Central memory CD8-positive, alpha-beta T cell (primary cell): ENCODE data around the gene CCHCR1.
"Not testable (repeated sequence)": the region's sequence is repeated elsewhere in the genome, so short reads cannot be mapped to it uniquely, and the experiment has no call there.

ENCODE experiments used
- ATAC-seq: fragments of 150-1000 bp; cut with Tn5 transposase; replicated peaks from 2 replicates; pipeline ENCODE4 v1.10.0; 2022; ENCODE audit warnings: mild to moderate bottlenecking, moderate FRiP score, moderate number of reproducible peaks; ENCODE audit not compliant: poor library complexity, severe bottlenecking; ENCODE audit errors: extremely low read depth
- DNase-seq, 2 donors: peaks; one replicate each; pipeline ENCODE4 v3.0.0; 2021; ENCODE audit warnings: low spot score in 2 of 2
- H3K27ac Mint-ChIP-seq: one replicate; pipeline ENCODE4 v1.8.0; 2022; ENCODE audit warnings: low read depth, mild to moderate bottlenecking, moderate library complexity, mixed read lengths
- H3K27me3 Mint-ChIP-seq: one replicate; pipeline ENCODE4 v1.8.0; 2022; ENCODE audit warnings: mixed read lengths
- H3K36me3 Mint-ChIP-seq: one replicate; pipeline ENCODE4 v1.8.0; 2022; ENCODE audit warnings: mild to moderate bottlenecking, moderate library complexity, mixed read lengths; ENCODE audit not compliant: insufficient read depth
- H3K4me1 Mint-ChIP-seq: one replicate; pipeline ENCODE4 v1.8.0; 2022; ENCODE audit warnings: mixed read lengths
- H3K4me3 Mint-ChIP-seq: one replicate; pipeline ENCODE4 v1.8.0; 2022; ENCODE audit warnings: mild to moderate bottlenecking, moderate library complexity, mixed read lengths
- H3K9me3 Mint-ChIP-seq: one replicate; pipeline ENCODE4 v1.8.0; 2022; ENCODE audit warnings: mixed read lengths

The CCHCR1 gene

GRCh38 chr6:31178143-31179041 lies 20.8 kb upstream of the CCHCR1 start:
- no peaks in the 10 kb centered on the region for H3K27me3 Mint-ChIP-seq
- no peaks in the 10 kb centered on the region for H3K9me3 Mint-ChIP-seq
- peaks cover 2% of the 10 kb centered on the region for H3K36me3 Mint-ChIP-seq
- ATAC-seq (no peak), DNase-seq (no peak)
- H3K27ac Mint-ChIP-seq, result no peak overlapping the region
- H3K4me3 Mint-ChIP-seq, result no peak overlapping the region
- H3K4me1 Mint-ChIP-seq, result peaks cover 32% of the 10 kb centered on the region

- Mint-ChIP-seq H3K4me3 (no peak overlapping the region), H3K27ac (peak overlapping the region; percentile 4), H3K27me3 (no peaks in the 10 kb centered on the region), H3K4me1 (peaks cover 32% of the 10 kb centered on the region), H3K36me3 (peaks cover 2% of the 10 kb centered on the region), H3K9me3 (no peaks in the 10 kb centered on the region)
- DNase-seq, result no peak
- peak; percentile 70 for ATAC-seq
Measured at GRCh38 chr6:31175971-31176370, 18.4 kb upstream of the CCHCR1 start.

DNA sequence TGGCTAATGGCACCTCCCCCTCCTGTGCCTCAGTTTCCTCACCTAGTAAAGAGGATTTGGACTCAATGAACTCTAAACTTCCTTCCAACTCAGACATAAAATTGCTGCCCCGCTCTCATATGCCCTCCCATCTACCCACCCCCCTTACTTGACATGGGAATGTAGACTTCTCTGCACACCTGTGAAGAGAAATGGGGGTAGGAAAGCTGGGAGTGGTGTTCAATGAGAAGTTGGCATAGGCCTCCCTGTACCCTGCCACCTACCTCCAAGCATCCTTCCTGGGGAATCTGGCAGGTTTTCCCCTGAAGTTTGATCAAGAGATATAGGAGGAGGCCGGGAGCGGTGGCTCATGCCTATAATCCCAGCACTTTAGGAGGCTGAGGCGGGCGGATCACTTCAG lies 16.8 kb upstream of the CCHCR1 start:
- H3K27me3 Mint-ChIP-seq, result no peaks in the 10 kb centered on the region
- H3K9me3 Mint-ChIP-seq, result no peaks in the 10 kb centered on the region
- H3K27ac Mint-ChIP-seq, result no peak overlapping the region
- no peak for DNase-seq
- H3K4me1 Mint-ChIP-seq, result peaks cover 23% of the 10 kb centered on the region
- no peak overlapping the region for H3K4me3 Mint-ChIP-seq
- peaks cover 2% of the 10 kb centered on the region for H3K36me3 Mint-ChIP-seq
- no peak for ATAC-seq

DNA sequence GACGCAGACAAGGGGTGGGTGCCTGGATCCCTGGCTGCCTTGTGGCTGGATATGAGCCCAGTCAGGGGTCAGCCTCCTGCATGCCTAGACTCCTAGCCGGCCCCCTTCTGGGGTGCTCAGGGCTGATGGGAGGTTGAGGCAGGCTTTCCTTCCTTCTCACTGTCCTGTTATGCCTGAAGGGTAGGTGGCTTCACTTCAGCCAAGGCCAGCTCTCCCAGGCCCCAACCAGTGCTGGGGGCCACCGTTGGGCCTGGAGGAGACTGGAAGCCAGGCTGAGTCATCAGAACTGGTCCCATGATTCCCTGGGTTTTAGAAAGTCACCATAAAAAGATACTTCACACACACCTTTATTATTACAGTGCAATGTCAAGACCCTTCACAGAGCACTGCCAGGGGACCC lies 15.8 kb upstream of the CCHCR1 start:
- ATAC-seq (no peak), DNase-seq (no peak)
- Mint-ChIP-seq H3K9me3 (no peaks in the 10 kb centered on the region), H3K36me3 (peaks cover 2% of the 10 kb centered on the region), H3K4me1 (peaks cover 13% of the 10 kb centered on the region), H3K27me3 (no peaks in the 10 kb centered on the region), H3K27ac (no peak overlapping the region), H3K4me3 (no peak overlapping the region)

GRCh38 chr6:31172973-31173384 lies 15.4 kb upstream of the CCHCR1 start:
- Mint-ChIP-seq H3K9me3 (no peaks in the 10 kb centered on the region), H3K4me1 (peaks cover 9% of the 10 kb centered on the region), H3K36me3 (peaks cover 2% of the 10 kb centered on the region), H3K27ac (no peak overlapping the region), H3K4me3 (no peak overlapping the region), H3K27me3 (no peaks in the 10 kb centered on the region)
- ATAC-seq, result no peak
- DNase-seq, result no peak

- DNase-seq (no peak), ATAC-seq (no peak)
- Mint-ChIP-seq H3K27ac (no peak overlapping the region), H3K36me3 (peaks cover 2% of the 10 kb centered on the region), H3K27me3 (no peaks in the 10 kb centered on the region), H3K4me1 (peaks cover 8% of the 10 kb centered on the region), H3K4me3 (no peak overlapping the region), H3K9me3 (no peaks in the 10 kb centered on the region)
Measured at GRCh38 chr6:31171931-31172905, 14.6 kb upstream of the CCHCR1 start.

- Mint-ChIP-seq H3K36me3 (peaks cover 2% of the 10 kb centered on the region), H3K27me3 (no peaks in the 10 kb centered on the region), H3K4me1 (peaks cover 5% of the 10 kb centered on the region), H3K27ac (no peak overlapping the region), H3K4me3 (no peak overlapping the region), H3K9me3 (no peaks in the 10 kb centered on the region)
- ATAC-seq (no peak), DNase-seq (no peak)
Measured at GRCh38 chr6:31170987-31171671, 13.5 kb upstream of the CCHCR1 start.

- Mint-ChIP-seq H3K36me3 (no peaks in the 10 kb centered on the region), H3K9me3 (no peaks in the 10 kb centered on the region), H3K4me1 (no peaks in the 10 kb centered on the region), H3K4me3 (no peak within 1 kb of the TSS), H3K27me3 (no peaks in the 10 kb centered on the region), H3K27ac (no peak within 1 kb of the TSS)
- ATAC-seq (no peak), DNase-seq (no peak)
Measured at GRCh38 chr6:31170600-31170881, 12.9 kb upstream of the CCHCR1 start, which contains the start of gene POU5F1. TSS of gene POU5F1 (minus strand) at chr6:31170682. CDS start at chr6:31170620, 62 bp downstream.

GRCh38 chr6:31169858-31170599 lies 12.4 kb upstream of the CCHCR1 start:
- not testable (repeated sequence) for H3K4me3 Mint-ChIP-seq, H3K9me3 Mint-ChIP-seq, H3K27ac Mint-ChIP-seq, H3K4me1 Mint-ChIP-seq, ATAC-seq, H3K36me3 Mint-ChIP-seq, DNase-seq, H3K27me3 Mint-ChIP-seq

DNA sequence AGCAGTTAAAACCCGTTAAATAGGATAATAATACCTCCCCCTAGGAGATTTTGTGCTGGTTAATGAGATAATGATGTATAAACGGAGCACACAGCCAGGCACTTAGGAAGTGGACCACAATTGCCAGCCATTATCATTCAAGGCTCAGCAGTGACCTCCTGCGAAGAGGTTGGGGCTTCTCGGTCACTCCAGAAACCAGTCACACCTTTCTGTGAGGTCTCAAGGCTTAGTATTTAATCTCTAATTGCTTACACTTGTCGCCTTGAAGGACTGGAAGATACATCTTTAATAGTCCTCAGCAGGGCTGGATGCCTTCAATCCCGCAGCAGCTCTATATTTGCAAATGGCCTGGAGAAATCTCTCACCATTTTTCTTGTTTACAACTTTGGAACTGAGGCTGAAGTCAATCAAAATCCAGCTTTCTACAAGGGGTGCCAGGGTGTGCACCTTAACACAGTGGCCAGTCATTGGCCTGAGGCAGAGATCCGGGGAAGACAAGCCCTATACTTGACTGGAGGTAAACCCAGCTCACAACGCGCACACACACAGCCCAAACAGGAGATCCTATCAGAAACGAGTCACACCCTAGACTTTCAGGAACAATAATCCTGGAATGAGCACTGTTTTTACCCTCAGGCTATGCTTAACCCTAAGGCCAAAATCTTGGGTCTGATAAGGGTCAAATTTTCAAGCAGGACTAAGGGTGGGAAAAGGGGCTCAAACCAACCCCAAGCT lies 11.7 kb upstream of the CCHCR1 start:
- no peak overlapping the region for H3K4me3 Mint-ChIP-seq
- no peaks in the 10 kb centered on the region for H3K27me3 Mint-ChIP-seq
- H3K9me3 Mint-ChIP-seq, result no peaks in the 10 kb centered on the region
- H3K27ac Mint-ChIP-seq, result no peak overlapping the region
- DNase-seq (no peak), ATAC-seq (no peak)
- H3K36me3 Mint-ChIP-seq, result no peaks in the 10 kb centered on the region
- no peaks in the 10 kb centered on the region for H3K4me1 Mint-ChIP-seq

- Mint-ChIP-seq H3K36me3 (no peaks in the 10 kb centered on the region), H3K4me1 (no peaks in the 10 kb centered on the region), H3K27me3 (no peaks in the 10 kb centered on the region), H3K4me3 (no peak overlapping the region), H3K9me3 (no peaks in the 10 kb centered on the region), H3K27ac (no peak overlapping the region)
- ATAC-seq, result no peak
- DNase-seq, result no peak
Measured at GRCh38 chr6:31168606-31169005, 11.0 kb upstream of the CCHCR1 start.
